ENCODE measurements around the gene URI1. TPM values are rescaled to one million over a fixed set of nuclear protein-coding genes. Genes with fewer than 3 reads are reported as not detected.

The URI1 gene
- total and polyA plus RNA-seq, 2 of the 8 experiments (the other 6 are each of a cell fraction or from before 2014, with no cell fraction given): 27.7 to 64.3 TPM

DNA sequence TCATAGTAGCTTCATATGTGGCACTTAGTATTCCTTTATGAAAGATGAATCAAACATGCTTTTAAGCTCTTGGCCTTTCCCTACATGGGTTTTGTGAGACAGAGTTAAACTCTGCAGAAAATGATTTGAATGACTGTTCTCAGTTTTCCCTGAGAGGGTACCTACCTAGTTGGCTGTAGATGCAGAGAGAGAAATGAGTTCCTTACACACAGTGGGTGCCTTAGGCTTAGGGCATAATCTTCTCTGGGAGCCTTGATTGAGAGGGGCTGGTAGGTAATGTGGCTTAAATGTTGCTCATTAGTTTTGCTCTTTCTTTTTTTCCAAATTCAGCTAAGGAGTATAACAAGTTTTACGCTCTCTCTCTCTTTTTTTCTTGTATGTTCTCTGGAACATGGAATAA lies 3.0 kb downstream of the URI1 start:
- H2AK5ac ChIP-seq (ENCODE audit: low read depth, low read length): no peak overlapping the region
- FAIRE-seq: no peak
- TF ChIP-seq, protein P1, sequence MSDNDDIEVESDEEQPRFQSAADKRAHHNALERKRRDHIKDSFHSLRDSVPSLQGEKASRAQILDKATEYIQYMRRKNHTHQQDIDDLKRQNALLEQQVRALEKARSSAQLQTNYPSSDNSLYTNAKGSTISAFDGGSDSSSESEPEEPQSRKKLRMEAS (IDR thresholded peaks at IDR 0.05): no peak
- no peak for TF ChIP-seq SIX5 (IDR thresholded peaks at IDR 0.05; ENCODE audit: low read depth, low read length)

More for the DNA sequence above, 3.0 kb downstream of the URI1 start:
- no peak overlapping the region for H4K8ac ChIP-seq (ENCODE audit: extremely low read depth, insufficient read depth, low read length)
- H3K4ac ChIP-seq (replicated peaks; ENCODE audit: insufficient read length, low read depth, low read length): no peak overlapping the region
- H3K4me3 ChIP-seq (ENCODE audit: extremely low read depth in 1 of 4, insufficient read depth in 2 of 4, low read depth in 3 of 4, low read length in 4 of 4): no peak overlapping the region
- POLR2A ChIA-PET (ENCODE audit: partially characterized antibody): no interaction called here
- H3K36me3 ChIP-seq (ENCODE audit: control insufficient read depth in 2 of 4, insufficient read depth in 4 of 4, low read length in 3 of 4): peaks cover 0 to 6% (median 0%) of the 10 kb centered on the region in 4 experiments; a peak in 1 of 8 replicates
- H3K56ac ChIP-seq (replicated peaks; ENCODE audit: insufficient read length, low read depth, low read length): no peak overlapping the region
- H2AFZ ChIP-seq (ENCODE audit: low read length): no peak overlapping the region
- CTCF ChIA-PET (ENCODE audit: partially characterized antibody): interaction anchor here (1.0 to 1.6 kb wide), 2 partner anchors 21 to 42 kb away, joined by 3 to 6 read pairs; no protein-coding TSS in a partner anchor
- no peak overlapping the region for H3K27ac ChIP-seq (ENCODE audit: low read depth, low read length)
- no peak overlapping the region for H4K5ac ChIP-seq (ENCODE audit: insufficient read length, low read depth, low read length)
- no peak for DNase-seq (ENCODE audit: low read depth in 1 of 2, low spot score in 2 of 2)
- H2BK120ac ChIP-seq (replicated peaks; ENCODE audit: low read depth, low read length): no peak overlapping the region
- no peak overlapping the region for H2BK15ac ChIP-seq (ENCODE audit: low read length)
- no peaks in the 10 kb centered on the region for H3K4me1 ChIP-seq (replicated peaks in 1 of 4; ENCODE audit: control insufficient read depth in 3 of 4, insufficient read depth in 4 of 4, low read length in 3 of 4)
- no peak overlapping the region for H4K91ac ChIP-seq (replicated peaks; ENCODE audit: insufficient read length, low read length)
- H3K14ac ChIP-seq (ENCODE audit: insufficient read length): no peak overlapping the region
- no peak overlapping the region for H2BK20ac ChIP-seq (ENCODE audit: low read length)
- no peak overlapping the region; a peak in 1 of 4 replicates for H3K4me2 ChIP-seq (ENCODE audit: insufficient read depth in 1 of 2, low read depth in 2 of 2, low read length in 2 of 2)
- peaks cover 0 to 6% of the 10 kb centered on the region in 2 experiments for H4K20me1 ChIP-seq (replicated peaks in 1 of 2; ENCODE audit: control insufficient read depth in 1 of 2, insufficient read depth in 2 of 2, low read length in 2 of 2)
- H3K23me2 ChIP-seq (ENCODE audit: low read depth, low read length): peaks cover 2% of the 10 kb centered on the region; the same call in 1 of the 2 replicates
- H3K18ac ChIP-seq (ENCODE audit: extremely low read depth, low read length): no peak overlapping the region
- H3K23ac ChIP-seq (ENCODE audit: insufficient read length): no peak overlapping the region
- no peak overlapping the region for H2BK12ac ChIP-seq (ENCODE audit: low read depth, low read length)
- peaks cover 3% of the 10 kb centered on the region for H3K79me1 ChIP-seq (ENCODE audit: low read depth, low read length)
- H3K27me3 ChIP-seq (replicated peaks in 1 of 4; ENCODE audit: control insufficient read depth in 3 of 4, extremely low read depth in 1 of 4, insufficient read depth in 3 of 4, low read length in 3 of 4): peaks cover 0 to 12% (median 9%) of the 10 kb centered on the region in 4 experiments; a peak in 3 of 7 replicates
- WGBS, 2 experiments (ENCODE audit: extremely low coverage in 1 of 2, insufficient coverage in 1 of 2, insufficient read length in 1 of 2, insufficient replicate concordance in 2 of 2, low coverage in 1 of 2, low lambda C conversion rate in 2 of 2, missing lambda C conversion rate in 1 of 2): 92% methylated on average over 1 of the region's 1 CpG; no CpG with 5 or more reads in 1 of the 2 experiments
- peaks cover 18 to 65% of the 10 kb centered on the region in 2 experiments for H3K79me2 ChIP-seq (ENCODE audit: control insufficient read depth in 1 of 2, insufficient read depth in 2 of 2, low read length in 2 of 2)
- H3K9me3 ChIP-seq (ENCODE audit: insufficient read depth in 2 of 2, low read depth in 1 of 2, low read length in 1 of 2): peaks cover 0 to 12% of the 10 kb centered on the region in 2 experiments; a peak in 2 of 4 replicates
- H3K9ac ChIP-seq (replicated peaks in 1 of 4; ENCODE audit: extremely low read depth in 1 of 4, low read depth in 3 of 4, low read length in 3 of 4): no peak overlapping the region
- H2BK5ac ChIP-seq (ENCODE audit: low read depth, low read length): no peak overlapping the region

Data from H1 (cell line).